Measurements from ENCODE around the gene RPAP2. TPM values are rescaled to one million over a fixed set of nuclear protein-coding genes. Genes with fewer than 3 reads are reported as not detected.

The RPAP2 gene
- polyA plus RNA-seq, 3 donors: 4.4 to 7.8 (median 7.3) TPM

DNA sequence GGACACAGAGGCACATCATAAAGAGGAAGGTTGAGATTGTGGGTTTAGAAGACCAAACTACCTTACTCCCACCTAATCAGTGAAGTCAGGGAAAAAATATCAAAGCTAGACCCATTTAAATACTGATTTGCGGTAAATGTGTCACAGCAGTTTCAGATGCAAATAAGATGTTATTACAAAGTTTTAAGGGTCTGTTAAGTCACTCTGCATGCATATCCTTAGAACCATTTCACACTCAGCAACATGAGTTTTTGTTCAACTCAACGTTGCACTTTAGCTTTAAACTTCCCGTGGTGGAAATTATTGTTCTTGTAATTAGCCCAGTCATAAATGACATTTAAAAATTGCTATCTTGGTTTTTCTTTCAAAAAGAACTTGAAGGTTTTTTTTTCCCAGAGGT is 34.8 kb downstream of the RPAP2 start:
- intact Hi-C loops (cut with micrococcal nuclease): no loop called here

DNA sequence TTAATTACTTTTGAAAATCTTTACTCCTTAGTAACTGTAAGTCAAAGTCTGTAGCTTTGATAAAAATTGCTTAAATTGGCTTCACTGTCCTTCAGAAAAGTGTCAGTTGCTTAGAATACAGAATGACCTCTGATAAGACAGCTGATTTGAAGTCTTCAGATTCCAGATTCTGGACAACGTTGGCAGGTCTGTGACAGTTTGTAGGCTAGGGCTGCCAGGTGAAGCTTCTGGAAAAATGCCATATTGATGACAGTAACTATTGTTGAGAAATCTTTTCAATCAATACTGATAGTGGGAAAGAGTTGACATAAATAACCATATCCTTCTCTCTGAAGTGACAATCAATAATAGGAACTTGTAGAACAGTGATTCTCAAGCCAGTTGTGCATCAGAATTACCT is 41.3 kb downstream of the RPAP2 start:
- no peak for DNase-seq
- Mint-ChIP-seq H3K27me3 (ENCODE audit: low read depth in 3 of 3) (no peaks in the 10 kb centered on the region), H3K4me3 (no peak overlapping the region), H3K36me3 (peaks cover 34 to 41% of the 10 kb centered on the region in 2 donors), H3K27ac (no peak overlapping the region), H3K4me1 (no peaks in the 10 kb centered on the region), H3K9me3 (peaks cover 0 to 1% (median 0%) of the 10 kb centered on the region in 7 donors)
- H3K4me2 ChIP-seq (replicated peaks; ENCODE audit: extremely low read depth, low read length, poor library complexity, severe bottlenecking): no peak overlapping the region
- TF ChIP-seq, protein P1, sequence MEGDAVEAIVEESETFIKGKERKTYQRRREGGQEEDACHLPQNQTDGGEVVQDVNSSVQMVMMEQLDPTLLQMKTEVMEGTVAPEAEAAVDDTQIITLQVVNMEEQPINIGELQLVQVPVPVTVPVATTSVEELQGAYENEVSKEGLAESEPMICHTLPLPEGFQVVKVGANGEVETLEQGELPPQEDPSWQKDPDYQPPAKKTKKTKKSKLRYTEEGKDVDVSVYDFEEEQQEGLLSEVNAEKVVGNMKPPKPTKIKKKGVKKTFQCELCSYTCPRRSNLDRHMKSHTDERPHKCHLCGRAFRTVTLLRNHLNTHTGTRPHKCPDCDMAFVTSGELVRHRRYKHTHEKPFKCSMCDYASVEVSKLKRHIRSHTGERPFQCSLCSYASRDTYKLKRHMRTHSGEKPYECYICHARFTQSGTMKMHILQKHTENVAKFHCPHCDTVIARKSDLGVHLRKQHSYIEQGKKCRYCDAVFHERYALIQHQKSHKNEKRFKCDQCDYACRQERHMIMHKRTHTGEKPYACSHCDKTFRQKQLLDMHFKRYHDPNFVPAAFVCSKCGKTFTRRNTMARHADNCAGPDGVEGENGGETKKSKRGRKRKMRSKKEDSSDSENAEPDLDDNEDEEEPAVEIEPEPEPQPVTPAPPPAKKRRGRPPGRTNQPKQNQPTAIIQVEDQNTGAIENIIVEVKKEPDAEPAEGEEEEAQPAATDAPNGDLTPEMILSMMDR (IDR thresholded peaks at IDR 0.05): no peak
- no peak overlapping the region for H2AFZ ChIP-seq (ENCODE audit: insufficient read depth, low read depth, low read length, poor library complexity, severe bottlenecking)
- H3K9ac ChIP-seq (ENCODE audit: insufficient read depth, low read length, poor library complexity, severe bottlenecking): no peak overlapping the region
- H3K4me1 ChIP-seq (ENCODE audit: control insufficient read depth in 1 of 2, insufficient read depth in 2 of 2, low read length in 2 of 2): no peaks in the 10 kb centered on the region
- intact Hi-C loops (cut with micrococcal nuclease): no loop called here
- H3K9me3 ChIP-seq (replicated peaks in 1 of 2; ENCODE audit: control insufficient read depth in 1 of 2, insufficient read depth in 1 of 2, low read length in 2 of 2): no peaks in the 10 kb centered on the region
- no peaks in the 10 kb centered on the region for H4K20me1 ChIP-seq (ENCODE audit: insufficient read depth, low read length)
- peaks cover 15 to 44% of the 10 kb centered on the region in 2 donors for H3K36me3 ChIP-seq (replicated peaks in 1 of 2; ENCODE audit: control insufficient read depth in 1 of 2, insufficient read depth in 2 of 2, low read length in 2 of 2)
- H3K4me3 ChIP-seq (replicated peaks in 1 of 3; ENCODE audit: low read depth in 2 of 3, low read length in 3 of 3): no peak overlapping the region
- H3K27ac ChIP-seq (ENCODE audit: low read depth in 1 of 2, low read length in 2 of 2): no peak overlapping the region
- H3K79me2 ChIP-seq (ENCODE audit: insufficient read depth, low read length): no peaks in the 10 kb centered on the region
- WGBS (ENCODE audit: insufficient coverage): no CpG with 5 or more reads among the region's 1 CpG
- H3K27me3 ChIP-seq (ENCODE audit: control insufficient read depth in 2 of 2, insufficient read depth in 2 of 2, low read length in 2 of 2): no peaks in the 10 kb centered on the region

More for the DNA sequence above, 34.8 kb downstream of the RPAP2 start:
- Mint-ChIP-seq H3K27me3 (ENCODE audit: low read depth in 3 of 3) (peaks cover 0 to 1% (median 0%) of the 10 kb centered on the region in 3 donors), H3K4me1 (no peaks in the 10 kb centered on the region), H3K36me3 (peaks cover 40 to 44% of the 10 kb centered on the region in 2 donors), H3K9me3 (peaks cover 1 to 8% (median 5%) of the 10 kb centered on the region in 7 donors), H3K27ac (no peak overlapping the region), H3K4me3 (no peak overlapping the region)
- Histone ChIP-seq H3K36me3 (replicated peaks in 1 of 2; ENCODE audit: control insufficient read depth in 1 of 2, insufficient read depth in 2 of 2, low read length in 2 of 2) (peaks cover 7 to 48% of the 10 kb centered on the region in 2 donors), H3K9me3 (replicated peaks in 1 of 2; ENCODE audit: control insufficient read depth in 1 of 2, insufficient read depth in 1 of 2, low read length in 2 of 2) (peaks cover under 1 to 9% of the 10 kb centered on the region in 2 donors), H3K4me3 (replicated peaks in 1 of 3; ENCODE audit: low read depth in 2 of 3, low read length in 3 of 3) (no peak overlapping the region), H3K4me1 (ENCODE audit: control insufficient read depth in 1 of 2, insufficient read depth in 2 of 2, low read length in 2 of 2) (no peaks in the 10 kb centered on the region), H2AFZ (ENCODE audit: insufficient read depth, low read depth, low read length, poor library complexity, severe bottlenecking) (no peak overlapping the region), H3K27ac (ENCODE audit: low read depth in 1 of 2, low read length in 2 of 2) (no peak overlapping the region), H3K4me2 (replicated peaks; ENCODE audit: extremely low read depth, low read length, poor library complexity, severe bottlenecking) (no peak overlapping the region), H3K27me3 (ENCODE audit: control insufficient read depth in 2 of 2, insufficient read depth in 2 of 2, low read length in 2 of 2) (no peaks in the 10 kb centered on the region), H3K79me2 (ENCODE audit: insufficient read depth, low read length) (no peaks in the 10 kb centered on the region), H3K9ac (ENCODE audit: insufficient read depth, low read length, poor library complexity, severe bottlenecking) (no peak overlapping the region), H4K20me1 (ENCODE audit: insufficient read depth, low read length) (no peaks in the 10 kb centered on the region)
- TF ChIP-seq, protein P1 (IDR thresholded peaks at IDR 0.05): no peak
- WGBS (ENCODE audit: insufficient coverage): no CpG with 5 or more reads among the region's 3 CpGs
- DNase-seq: no peak
